GM18526 (cell line): ENCODE results near the gene TOPAZ1.

Experiments
- POLR2A ChIP-seq: IDR thresholded peaks from 3 replicates; pipeline ENCODE4 v1.6.1; 2011; ENCODE audit not compliant: insufficient read length; ENCODE audit errors: extremely low read depth

TOPAZ1 gene

GRCh38 chr3:44338828-44339127 is 97.1 kb downstream of the TOPAZ1 start:
- TF ChIP-seq POLR2A: no peak

GRCh38 chr3:44339181-44340057 is 97.7 kb downstream of the TOPAZ1 start:
- no peak for TF ChIP-seq POLR2A

- no peak for TF ChIP-seq POLR2A
Measured at GRCh38 chr3:44340058-44340395, 98.3 kb downstream of the TOPAZ1 start.

GRCh38 chr3:44342176-44342790 is 100.6 kb downstream of the TOPAZ1 start:
- TF ChIP-seq POLR2A: no peak

- TF ChIP-seq POLR2A: no peak
Measured at GRCh38 chr3:44343421-44343820, 101.7 kb downstream of the TOPAZ1 start.

GRCh38 chr3:44348993-44349392 is 107.3 kb downstream of the TOPAZ1 start:
- no peak for TF ChIP-seq POLR2A

- no peak for TF ChIP-seq POLR2A
Measured at GRCh38 chr3:44353355-44353924, 111.8 kb downstream of the TOPAZ1 start.

- no peak for TF ChIP-seq POLR2A
Measured at GRCh38 chr3:44355362-44356033, 113.8 kb downstream of the TOPAZ1 start.

GRCh38 chr3:44359146-44359751 is 117.6 kb downstream of the TOPAZ1 start:
- no peak for TF ChIP-seq POLR2A

- TF ChIP-seq POLR2A: no peak
Measured at GRCh38 chr3:44363591-44363990, 121.9 kb downstream of the TOPAZ1 start.

- TF ChIP-seq POLR2A: no peak
Measured at GRCh38 chr3:44365952-44366351, 124.3 kb downstream of the TOPAZ1 start.

GRCh38 chr3:44375450-44375849 is 133.8 kb downstream of the TOPAZ1 start:
- no peak for TF ChIP-seq POLR2A
